AG04450 (cell line): ENCODE results near the gene CRIM1. TPM values are rescaled to one million over a fixed set of nuclear protein-coding genes. Genes with fewer than 3 reads are reported as not detected.

ENCODE experiments used
- CTCF ChIA-PET: fragments of 300-600, 350-600 bp; formaldehyde crosslinking; extraction: SDS; loops from one replicate; lab custom pipeline; 2022; ENCODE audit warnings: antibody characterized with exemption, inconsistent platforms; lab: Charles Lee
- POLR2A ChIA-PET: fragments of 350-600 bp; formaldehyde crosslinking; extraction: SDS; loops from one replicate; lab custom pipeline; 2021; ENCODE audit warnings: antibody characterized with exemption, inconsistent platforms; lab: Yijun Ruan, JAX
- DNase-seq: peaks from one replicate; pipeline ENCODE4 v3.0.0-alpha.2; 2011; ENCODE audit warnings: low read depth, low spot score
- H3K27ac ChIP-seq: one replicate; pipeline ENCODE4 v1.5.1; 2012; ENCODE audit warnings: low read depth, low read length, control low read depth
- H3K27me3 ChIP-seq: one replicate; pipeline ENCODE4 v1.6.0; 2012; ENCODE audit warnings: low read length; ENCODE audit not compliant: control insufficient read depth, insufficient read depth
- H3K4me3 ChIP-seq: 2 replicates; pipeline ENCODE4 v1.5.1; 2011; ENCODE audit warnings: mild to moderate bottlenecking, low read depth, low read length, control low read depth
- H3K9me3 ChIP-seq: 2 replicates; pipeline ENCODE4 v1.5.1; 2012; ENCODE audit warnings: low read length; ENCODE audit not compliant: control insufficient read depth, insufficient read depth
- polyA plus RNA-seq: library from polyadenylated mRNA; depleted of rRNA; stranded (reverse); fragments of >200 nt; gene quantifications from 2 replicates; pipeline ENCODE4 v1.2.3, GENCODE V29; 2011
- TF ChIP-seq, protein P1 (sequence below): IDR thresholded peaks from 2 replicates; pipeline ENCODE4 v1.5.1; 2011; ENCODE audit warnings: low read depth, low read length, control low read depth, inconsistent platforms

CRIM1 gene
- polyA plus RNA-seq, 1 experiment: 142 TPM

DNA sequence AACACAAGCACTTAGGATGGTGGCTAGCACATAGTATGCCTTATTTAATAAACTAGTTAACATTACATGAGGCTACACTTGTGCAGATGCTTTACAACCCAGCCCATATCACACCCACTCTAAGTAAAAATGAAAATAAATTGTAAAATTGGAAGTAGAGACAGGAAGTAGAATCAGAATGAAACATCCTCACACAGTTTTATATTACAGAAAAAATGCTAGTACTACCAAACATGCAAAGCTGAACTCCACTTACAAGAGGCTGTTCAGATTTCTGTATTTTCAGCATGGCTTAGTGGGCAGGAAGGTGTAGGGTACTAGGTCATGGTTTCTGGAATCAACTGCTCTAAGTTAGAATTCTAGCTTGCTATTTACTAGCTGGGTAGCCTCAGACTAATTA, 18.2 kb upstream of the CRIM1 start:
- ChIA-PET POLR2A (interaction anchor here (0.6 to 1.1 kb wide), 2 partner anchors 18 to 570 kb away, joined by 3 read pairs; no protein-coding TSS in a partner anchor), CTCF (interaction anchor here (0.9 to 2.6 kb wide), 4 partner anchors 8 to 122 kb away, joined by 3 to 17 read pairs (median 6); no protein-coding TSS in a partner anchor)
- Histone ChIP-seq H3K4me3 (no peak overlapping the region), H3K9me3 (no peaks in the 10 kb centered on the region), H3K27ac (no peak overlapping the region), H3K27me3 (no peaks in the 10 kb centered on the region)
- DNase-seq: no peak
- TF ChIP-seq, protein P1, sequence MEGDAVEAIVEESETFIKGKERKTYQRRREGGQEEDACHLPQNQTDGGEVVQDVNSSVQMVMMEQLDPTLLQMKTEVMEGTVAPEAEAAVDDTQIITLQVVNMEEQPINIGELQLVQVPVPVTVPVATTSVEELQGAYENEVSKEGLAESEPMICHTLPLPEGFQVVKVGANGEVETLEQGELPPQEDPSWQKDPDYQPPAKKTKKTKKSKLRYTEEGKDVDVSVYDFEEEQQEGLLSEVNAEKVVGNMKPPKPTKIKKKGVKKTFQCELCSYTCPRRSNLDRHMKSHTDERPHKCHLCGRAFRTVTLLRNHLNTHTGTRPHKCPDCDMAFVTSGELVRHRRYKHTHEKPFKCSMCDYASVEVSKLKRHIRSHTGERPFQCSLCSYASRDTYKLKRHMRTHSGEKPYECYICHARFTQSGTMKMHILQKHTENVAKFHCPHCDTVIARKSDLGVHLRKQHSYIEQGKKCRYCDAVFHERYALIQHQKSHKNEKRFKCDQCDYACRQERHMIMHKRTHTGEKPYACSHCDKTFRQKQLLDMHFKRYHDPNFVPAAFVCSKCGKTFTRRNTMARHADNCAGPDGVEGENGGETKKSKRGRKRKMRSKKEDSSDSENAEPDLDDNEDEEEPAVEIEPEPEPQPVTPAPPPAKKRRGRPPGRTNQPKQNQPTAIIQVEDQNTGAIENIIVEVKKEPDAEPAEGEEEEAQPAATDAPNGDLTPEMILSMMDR: no peak

DNA sequence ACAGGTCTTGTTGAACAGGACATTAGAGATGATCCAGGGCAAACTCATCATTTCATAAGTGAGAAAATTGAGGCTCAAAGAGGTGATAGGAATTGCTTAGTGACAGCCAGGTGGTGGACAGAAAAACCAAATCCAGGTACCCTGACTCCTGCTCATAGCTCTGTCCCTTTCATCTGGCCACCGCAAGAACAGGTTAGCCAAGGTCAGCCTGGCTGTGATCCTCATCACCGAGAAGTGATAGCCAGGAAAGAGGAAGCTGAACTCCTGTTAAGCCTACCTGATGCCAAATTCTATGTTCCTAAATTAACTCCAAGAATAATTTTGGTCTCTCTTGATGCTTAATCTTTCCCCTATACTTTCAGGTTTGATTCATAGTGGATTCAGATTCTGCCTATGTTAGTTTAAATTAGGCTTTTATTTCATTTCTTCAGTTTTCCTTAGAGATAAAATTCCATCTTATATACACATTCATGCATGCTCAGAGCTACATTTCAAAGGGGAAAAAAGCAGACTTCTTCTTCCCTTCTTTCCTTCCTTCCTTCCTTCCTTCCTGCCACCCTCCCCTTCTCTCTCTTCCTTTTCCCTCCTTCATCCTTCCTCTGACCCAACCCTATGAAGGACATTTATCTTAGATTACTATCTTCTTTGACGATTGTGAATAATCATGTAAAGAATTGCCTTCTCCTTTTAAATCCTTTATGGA, 17.3 kb upstream of the CRIM1 start:
- Histone ChIP-seq H3K9me3 (no peaks in the 10 kb centered on the region), H3K4me3 (no peak overlapping the region), H3K27me3 (no peaks in the 10 kb centered on the region), H3K27ac (no peak overlapping the region)
- CTCF ChIA-PET: interaction anchor here (0.7 to 2.6 kb wide), 6 partner anchors 9 to 326 kb away, joined by 3 to 17 read pairs (median 3); no protein-coding TSS in a partner anchor
- TF ChIP-seq, protein P1: no peak
- POLR2A ChIA-PET: interaction anchor here (0.8 to 1.1 kb wide), 2 partner anchors 14 to 17 kb away, joined by 3 read pairs; no protein-coding TSS in a partner anchor
- no peak for DNase-seq

DNA sequence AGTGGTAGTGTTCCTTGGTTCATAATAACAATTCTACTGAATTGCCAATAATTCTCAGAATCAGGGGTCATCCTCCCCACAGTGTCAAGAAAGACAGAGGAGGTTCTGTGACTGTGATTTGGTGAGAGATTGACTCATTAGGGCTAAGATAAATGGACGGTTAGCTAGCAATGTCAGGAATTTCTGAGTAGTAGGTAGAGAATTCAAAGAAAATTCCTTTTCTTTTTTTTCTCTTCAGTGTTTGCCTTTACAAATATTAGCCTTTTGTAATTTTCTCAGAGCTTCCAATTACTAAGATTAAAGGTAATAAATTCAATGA, 16.8 kb upstream of the CRIM1 start:
- no peak for DNase-seq
- CTCF ChIA-PET: interaction anchor here (0.8 to 2.3 kb wide), 3 partner anchors 14 to 326 kb away, joined by 3 to 17 read pairs (median 3); no protein-coding TSS in a partner anchor
- H3K4me3 ChIP-seq: no peak overlapping the region
- POLR2A ChIA-PET: interaction anchor here (0.8 kb wide), 1 partner anchor 14 kb away, joined by 3 read pairs; no protein-coding TSS in a partner anchor
- no peaks in the 10 kb centered on the region for H3K9me3 ChIP-seq
- H3K27me3 ChIP-seq: no peaks in the 10 kb centered on the region
- H3K27ac ChIP-seq: no peak overlapping the region
- TF ChIP-seq, protein P1: no peak

DNA sequence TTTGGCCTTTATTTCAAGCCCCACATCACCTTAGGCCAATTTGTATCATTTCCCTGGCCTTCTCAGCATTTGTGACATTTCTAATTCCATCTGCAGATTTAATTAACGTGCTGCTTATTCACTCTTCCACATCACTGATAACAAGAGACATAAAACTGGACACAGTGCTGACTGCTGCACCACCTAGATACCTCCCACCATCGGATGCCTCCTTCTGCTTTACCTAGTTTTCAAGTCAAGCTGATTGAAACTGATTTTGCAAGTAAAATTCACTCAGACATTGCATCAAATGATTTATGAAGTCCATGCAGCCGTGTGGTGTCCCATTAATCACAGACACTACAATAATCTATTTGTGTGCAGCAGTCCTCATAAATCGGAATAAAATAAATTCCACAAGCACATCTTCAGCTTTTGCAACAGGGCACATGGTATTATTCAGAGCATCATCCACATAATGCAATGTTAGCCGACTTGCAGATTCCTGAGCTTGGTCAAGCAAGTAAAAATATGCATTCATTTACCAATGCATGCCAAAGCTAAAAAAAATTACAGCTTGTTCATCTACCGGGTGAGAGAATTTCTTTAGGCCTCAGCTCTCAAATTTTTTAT, 15.9 kb upstream of the CRIM1 start:
- no peak for DNase-seq
- no peaks in the 10 kb centered on the region for H3K27me3 ChIP-seq
- TF ChIP-seq, protein P1: no peak
- ChIA-PET POLR2A (interaction anchor here (1.0 kb wide), 1 partner anchor 16 kb away, joined by 5 read pairs; the partner anchor contains the start of gene CRIM1), CTCF (interaction anchor here (0.6 to 2.3 kb wide), 3 partner anchors 13 to 16 kb away, joined by 4 to 17 read pairs (median 5); partner anchors contain the start of gene CRIM1)
- H3K27ac ChIP-seq: no peak overlapping the region
- no peak overlapping the region for H3K4me3 ChIP-seq
- H3K9me3 ChIP-seq: no peaks in the 10 kb centered on the region
